Ascending aorta (tissue), 2 donors: ENCODE results near the gene DCAF8. TPM values are rescaled to one million over a fixed set of nuclear protein-coding genes. Genes with fewer than 3 reads are reported as not detected.

Experiments used
- DNase-seq, 2 donors: peaks; one replicate each; pipeline ENCODE4 v3.0.0-alpha.2; 2019; ENCODE audit warnings: low spot score in 2 of 2
- H3K27ac ChIP-seq, 2 donors: fragments of 200-600 bp; sonication (generic); one replicate each; pipeline ENCODE4 v1.5.1; 2016 to 2017; ENCODE audit warnings: mild to moderate bottlenecking in 1 of 2
- H3K27me3 ChIP-seq: fragments of 200-600 bp; sonication (generic); one replicate; pipeline ENCODE4 v1.5.1; 2017
- H3K36me3 ChIP-seq, 2 donors: fragments of 200-600 bp; sonication (generic); one replicate each; pipeline ENCODE4 v1.5.1; 2016
- H3K4me1 ChIP-seq, 2 donors: fragments of 200-600 bp; sonication (generic); one replicate each; pipeline ENCODE4 v1.5.1; 2016 to 2017; ENCODE audit warnings: mild to moderate bottlenecking in 1 of 2
- H3K4me3 ChIP-seq, 2 donors: fragments of 200-600 bp; sonication (generic); one replicate each; pipeline ENCODE4 v1.5.1; 2016 to 2017; ENCODE audit warnings: mild to moderate bottlenecking in 1 of 2
- H3K9me3 ChIP-seq, 2 donors: fragments of 200-600 bp; sonication (generic); one replicate each; pipeline ENCODE4 v1.5.1; 2016
- CTCF ChIP-seq, 3 experiments: fragments of 200-600 bp in 2 of 3; fragments of 450-650 bp in 1 of 3; sonication (generic) in 2 of 3; IDR thresholded peaks; one replicate each; pipeline ENCODE4 v1.5.1; 2016 to 2019; ENCODE audit warnings: antibody characterized with exemption in 3 of 3, mild to moderate bottlenecking in 1 of 3, moderate library complexity in 1 of 3
- intact Hi-C: fragments of 100-400 bp; cut with DNase I; formaldehyde crosslinking; loops from one replicate; pipeline ENCODE4 v1.15.1; 2023
- total RNA-seq: library from RNA; depleted of rRNA; stranded (reverse); fragments of >200 nt; gene quantifications from one replicate; pipeline ENCODE4 v1.1.0, GENCODE V29; 2016

Gene DCAF8
- total RNA-seq, 1 donor from 2014 or later = 68.9 TPM

- Histone ChIP-seq H3K9me3 (no peaks in the 10 kb centered on the region), H3K4me1 (no peaks in the 10 kb centered on the region), H3K4me3 (no peak overlapping the region), H3K27me3 (no peaks in the 10 kb centered on the region), H3K27ac (no peak overlapping the region), H3K36me3 (no peaks in the 10 kb centered on the region)
- intact Hi-C loops = loop anchor here (10.0 kb wide), 1 partner anchor 63 kb away; no protein-coding TSS in a partner anchor
- no peak for TF ChIP-seq CTCF (IDR thresholded peaks at IDR 0.05)
- peak in 1 of 2 donors; percentile 9 for DNase-seq
Observed at GRCh38 chr1:160167580-160167979, 94.8 kb downstream of the DCAF8 start.

DNA sequence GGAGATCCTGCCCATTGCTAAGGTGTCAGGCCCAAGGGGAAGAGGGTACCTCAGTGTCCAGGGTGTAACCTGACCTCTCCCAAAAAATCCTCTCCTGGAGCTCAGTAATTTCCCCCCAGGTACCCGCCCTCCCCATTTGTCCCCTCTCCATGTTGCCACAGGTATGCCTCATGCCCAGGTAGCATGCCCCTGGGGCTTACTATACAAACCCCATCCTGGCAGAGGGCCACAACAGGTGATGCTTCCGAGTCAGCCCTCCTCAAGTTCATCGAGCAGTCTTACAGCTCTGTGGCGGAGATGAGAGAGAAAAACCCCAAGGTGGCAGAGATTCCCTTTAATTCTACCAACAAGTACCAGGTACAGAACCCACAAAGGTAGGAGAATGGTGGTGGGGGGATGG, 95.3 kb downstream of the DCAF8 start:
- Histone ChIP-seq H3K36me3 (no peaks in the 10 kb centered on the region), H3K27me3 (no peaks in the 10 kb centered on the region), H3K9me3 (no peaks in the 10 kb centered on the region), H3K27ac (no peak overlapping the region), H3K4me1 (no peaks in the 10 kb centered on the region), H3K4me3 (no peak overlapping the region)
- no peak for TF ChIP-seq CTCF (IDR thresholded peaks at IDR 0.05)
- peak in 1 of 2 donors; percentile 55 for DNase-seq
- intact Hi-C loops = loop anchor here (10.0 kb wide), 1 partner anchor 62 kb away; no protein-coding TSS in a partner anchor

GRCh38 chr1:160166166-160166868, 96.0 kb downstream of the DCAF8 start:
- Histone ChIP-seq H3K27me3 (no peaks in the 10 kb centered on the region), H3K4me3 (no peak overlapping the region), H3K4me1 (no peaks in the 10 kb centered on the region), H3K36me3 (no peaks in the 10 kb centered on the region), H3K9me3 (no peaks in the 10 kb centered on the region), H3K27ac (no peak overlapping the region)
- intact Hi-C loops = loop anchor here (10.0 kb wide), 1 partner anchor 62 kb away; no protein-coding TSS in a partner anchor
- no peak for TF ChIP-seq CTCF (IDR thresholded peaks at IDR 0.05)
- DNase-seq = peak in 1 of 2 donors; percentile 22

Other genes with a start within 250 kb of the DCAF8 start
- gene PIGM, start 230.6 kb downstream of the DCAF8 start, total RNA-seq = 6.1 TPM
- gene KCNJ10, start 192.4 kb downstream of the DCAF8 start, total RNA-seq = not detected
- gene KCNJ9, start 181.0 kb downstream of the DCAF8 start, total RNA-seq = 1.2 TPM
- gene IGSF8, start 163.9 kb downstream of the DCAF8 start, total RNA-seq = 37.9 TPM
- 316 TPM for gene ATP1A2, start 146.8 kb downstream of the DCAF8 start, total RNA-seq
- gene ATP1A4, start 110.9 kb downstream of the DCAF8 start, total RNA-seq = not detected
- gene CASQ1, start 72.0 kb downstream of the DCAF8 start, total RNA-seq = not detected
- 178 TPM for gene PEA15, start 57.2 kb downstream of the DCAF8 start, total RNA-seq
- 36.6 TPM for gene PEX19, start 22.6 kb upstream of the DCAF8 start, total RNA-seq
- 56.3 TPM for gene COPA, start 80.7 kb upstream of the DCAF8 start, total RNA-seq
- 141 TPM for gene NCSTN, start 80.8 kb upstream of the DCAF8 start, total RNA-seq
- gene NHLH1, start 104.5 kb upstream of the DCAF8 start, total RNA-seq = not detected
- 0.96 TPM for gene VANGL2, start 138.0 kb upstream of the DCAF8 start, total RNA-seq